Activated CD8-positive, alpha-beta T cell treated with anti-CD3 and anti-CD28 coated beads for 36 hours (primary cell): ENCODE results near the gene MNT. TPM values are rescaled to one million over a fixed set of nuclear protein-coding genes. Genes with fewer than 3 reads are reported as not detected.

Source experiments
- ATAC-seq: fragments of 200-7000 bp; cut with Tn5 transposase; one replicate; pipeline ENCODE4 v1.10.0; 2021; ENCODE audit warnings: mild to moderate bottlenecking, moderate library complexity
- CTCF ChIA-PET: fragments of 350-600 bp; sonication (Branson Sonifier 250); formaldehyde crosslinking; loops from one replicate; lab custom pipeline; 2021; ENCODE audit warnings: antibody characterized with exemption; lab: Charles Lee
- POLR2A ChIA-PET: fragments of 350-600 bp; sonication (Branson Sonifier 250); formaldehyde crosslinking; loops from one replicate; lab custom pipeline; 2021; ENCODE audit warnings: antibody characterized with exemption; lab: Charles Lee
- DNase-seq: peaks from one replicate; pipeline ENCODE4 v3.0.0-alpha.2; 2020
- H3K27ac Mint-ChIP-seq: one replicate; pipeline ENCODE4 v1.8.0; 2021; ENCODE audit warnings: mild to moderate bottlenecking, mixed read lengths
- H3K27me3 Mint-ChIP-seq: one replicate; pipeline ENCODE4 v1.8.0; 2021; ENCODE audit warnings: mixed read lengths
- H3K36me3 Mint-ChIP-seq: one replicate; pipeline ENCODE4 v1.8.0; 2021; ENCODE audit warnings: low read depth, mixed read lengths
- H3K4me1 Mint-ChIP-seq: one replicate; pipeline ENCODE4 v1.8.0; 2021; ENCODE audit warnings: low read depth, mixed read lengths
- H3K4me3 Mint-ChIP-seq: one replicate; pipeline ENCODE4 v1.8.0; 2021; ENCODE audit warnings: mild to moderate bottlenecking, moderate library complexity, mixed read lengths
- H3K9me3 Mint-ChIP-seq: one replicate; pipeline ENCODE4 v1.8.0; 2021; ENCODE audit warnings: mixed read lengths
- intact Hi-C: fragments of 100-400 bp; cut with micrococcal nuclease; formaldehyde crosslinking; loops from one replicate; pipeline ENCODE4 v1.10.0; 2022
- total RNA-seq, 2 experiments: library from RNA; stranded (reverse); gene quantifications; one replicate each; pipeline ENCODE4 v1.2.3, GENCODE V29; 2021
- TF ChIP-seq, protein P1 (sequence below): fragments of 200-600 bp; IDR thresholded peaks from one replicate; pipeline ENCODE4 v1.8.0; 2022; ENCODE audit warnings: antibody characterized with exemption, mild to moderate bottlenecking

Gene MNT
- total RNA-seq, 2 experiments from 2014 or later: 21.6 to 23.1 TPM

DNA sequence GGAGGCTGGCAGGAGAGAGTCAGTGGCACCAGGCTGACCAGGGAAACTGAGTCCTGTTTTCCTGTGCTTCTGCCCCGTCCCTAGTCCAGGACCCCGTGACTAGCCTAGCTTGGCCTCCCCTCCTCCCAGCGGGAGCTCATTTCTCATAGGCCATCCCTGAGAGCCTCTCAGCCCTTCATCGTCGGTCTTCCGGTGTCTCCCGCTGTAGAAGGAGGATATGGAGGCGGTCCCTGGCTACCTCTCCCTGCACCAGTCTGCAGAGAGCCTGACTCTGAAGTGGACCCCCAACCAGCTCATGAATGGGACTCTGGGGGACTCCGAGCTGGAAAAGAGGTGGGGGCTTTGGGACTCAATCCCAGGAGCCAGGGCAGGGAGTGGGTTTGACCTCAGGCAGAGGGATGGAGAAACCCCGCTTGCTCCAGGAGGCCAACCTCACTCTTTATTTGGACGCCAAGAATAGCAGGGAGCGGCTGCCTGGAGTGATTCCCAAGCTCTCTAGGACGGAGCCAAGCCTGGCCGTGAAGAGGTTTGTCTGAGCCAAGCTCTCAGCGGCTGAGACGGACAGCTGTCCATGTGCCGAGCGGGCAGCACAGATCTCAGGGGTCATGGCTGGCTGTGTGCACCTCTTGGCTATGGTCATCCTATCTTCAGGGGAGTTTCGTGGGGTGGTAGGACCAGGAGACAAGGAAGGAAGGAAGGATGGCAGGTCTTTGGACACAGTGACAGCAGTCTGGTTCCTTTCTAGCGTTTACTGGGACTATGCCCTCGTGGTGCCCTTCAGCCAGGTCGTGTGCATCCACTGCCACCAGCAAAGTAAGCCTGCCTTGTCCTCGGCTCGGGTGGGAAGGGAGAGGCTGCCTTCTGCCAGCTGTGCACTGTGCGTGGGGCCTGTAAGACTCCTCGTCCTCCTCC lies 36.8 kb downstream of the MNT start:
- H3K4me1 Mint-ChIP-seq: no peaks in the 10 kb centered on the region
- POLR2A ChIA-PET: interaction anchor here (0.7 to 1.3 kb wide), 4 partner anchors 28 to 172 kb away, joined by 3 to 4 read pairs (median 3); partner anchors contain the start of gene TSR1

DNA sequence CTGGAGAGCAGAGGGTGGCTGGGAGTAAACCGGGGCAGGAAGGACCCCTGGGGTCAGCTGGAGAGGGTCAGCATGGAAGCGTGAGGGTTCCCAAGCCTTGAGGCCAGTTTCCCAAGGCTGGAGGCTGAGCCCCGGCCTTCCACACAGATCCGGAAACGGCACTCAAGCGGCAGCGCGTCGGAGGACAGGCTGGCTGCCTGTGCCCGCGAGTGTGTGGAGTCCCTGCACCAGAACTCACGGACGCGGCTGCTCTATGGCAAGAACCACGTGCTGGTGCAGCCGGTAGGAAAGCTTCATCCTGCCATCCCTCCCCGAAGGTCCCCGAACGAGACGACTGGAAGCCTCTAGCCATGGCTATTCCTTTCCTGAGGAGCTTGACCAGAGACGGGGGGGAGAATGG lies 37.5 kb downstream of the MNT start:
- DNase-seq: no peak
- Mint-ChIP-seq H3K4me3 (no peak overlapping the region), H3K9me3 (no peaks in the 10 kb centered on the region), H3K27me3 (no peaks in the 10 kb centered on the region), H3K27ac (no peak overlapping the region), H3K4me1 (no peaks in the 10 kb centered on the region), H3K36me3 (peaks cover 4% of the 10 kb centered on the region)
- ATAC-seq: no peak
- ChIA-PET CTCF (interaction anchor here (1.3 kb wide), 1 partner anchor 53 kb away, joined by 4 read pairs; no protein-coding TSS in a partner anchor), POLR2A (interaction anchor here (1.0 to 1.3 kb wide), 2 partner anchors 27 to 71 kb away, joined by 3 to 4 read pairs; partner anchors contain the start of gene TSR1)
- TF ChIP-seq, protein P1, sequence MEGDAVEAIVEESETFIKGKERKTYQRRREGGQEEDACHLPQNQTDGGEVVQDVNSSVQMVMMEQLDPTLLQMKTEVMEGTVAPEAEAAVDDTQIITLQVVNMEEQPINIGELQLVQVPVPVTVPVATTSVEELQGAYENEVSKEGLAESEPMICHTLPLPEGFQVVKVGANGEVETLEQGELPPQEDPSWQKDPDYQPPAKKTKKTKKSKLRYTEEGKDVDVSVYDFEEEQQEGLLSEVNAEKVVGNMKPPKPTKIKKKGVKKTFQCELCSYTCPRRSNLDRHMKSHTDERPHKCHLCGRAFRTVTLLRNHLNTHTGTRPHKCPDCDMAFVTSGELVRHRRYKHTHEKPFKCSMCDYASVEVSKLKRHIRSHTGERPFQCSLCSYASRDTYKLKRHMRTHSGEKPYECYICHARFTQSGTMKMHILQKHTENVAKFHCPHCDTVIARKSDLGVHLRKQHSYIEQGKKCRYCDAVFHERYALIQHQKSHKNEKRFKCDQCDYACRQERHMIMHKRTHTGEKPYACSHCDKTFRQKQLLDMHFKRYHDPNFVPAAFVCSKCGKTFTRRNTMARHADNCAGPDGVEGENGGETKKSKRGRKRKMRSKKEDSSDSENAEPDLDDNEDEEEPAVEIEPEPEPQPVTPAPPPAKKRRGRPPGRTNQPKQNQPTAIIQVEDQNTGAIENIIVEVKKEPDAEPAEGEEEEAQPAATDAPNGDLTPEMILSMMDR: no peak
- intact Hi-C loops: no loop called here

More for the DNA sequence above, 36.8 kb downstream of the MNT start:
- peaks cover 4% of the 10 kb centered on the region for H3K36me3 Mint-ChIP-seq
- H3K4me3 Mint-ChIP-seq: no peak overlapping the region
- no peaks in the 10 kb centered on the region for H3K27me3 Mint-ChIP-seq
- ATAC-seq (no peak), DNase-seq (no peak)
- CTCF ChIA-PET: interaction anchor here (0.7 to 2.7 kb wide), 3 partner anchors 10 to 52 kb away, joined by 3 to 11 read pairs (median 4); no protein-coding TSS in a partner anchor
- H3K9me3 Mint-ChIP-seq: no peaks in the 10 kb centered on the region
- TF ChIP-seq, protein P1: no peak
- no peak overlapping the region for H3K27ac Mint-ChIP-seq
- intact Hi-C loops: no loop called here

DNA sequence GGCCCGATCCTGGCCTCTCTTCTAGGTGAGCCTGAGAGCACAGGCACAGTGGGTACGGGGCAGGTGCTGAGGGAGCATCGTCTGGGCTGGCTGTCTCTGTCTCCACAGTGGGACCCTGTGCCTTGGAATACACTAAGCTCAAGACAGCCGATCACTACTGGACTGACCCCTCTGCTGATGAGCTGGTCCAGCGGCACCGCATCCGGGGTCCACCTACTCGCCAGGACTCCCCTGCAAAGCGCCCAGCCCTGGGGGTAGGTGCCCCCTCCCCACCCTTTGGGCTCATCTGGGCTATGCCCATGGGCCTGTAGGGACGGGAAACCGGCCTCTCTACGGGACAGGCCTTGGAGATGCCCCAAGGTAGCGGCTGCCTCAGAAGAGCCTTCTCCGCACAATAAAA lies 38.0 kb downstream of the MNT start:
- no peaks in the 10 kb centered on the region for H3K27me3 Mint-ChIP-seq
- ChIA-PET CTCF (interaction anchor here (1.3 kb wide), 1 partner anchor 53 kb away, joined by 4 read pairs; no protein-coding TSS in a partner anchor), POLR2A (interaction anchor here (1.3 kb wide), 1 partner anchor 27 kb away, joined by 4 read pairs; the partner anchor contains the start of gene TSR1)
- TF ChIP-seq, protein P1: no peak
- H3K36me3 Mint-ChIP-seq: peaks cover 4% of the 10 kb centered on the region
- ATAC-seq: no peak
- intact Hi-C loops: no loop called here
- H3K4me1 Mint-ChIP-seq: no peaks in the 10 kb centered on the region
- no peak for DNase-seq
- no peaks in the 10 kb centered on the region for H3K9me3 Mint-ChIP-seq
- no peak overlapping the region for H3K27ac Mint-ChIP-seq
- no peak overlapping the region for H3K4me3 Mint-ChIP-seq

DNA sequence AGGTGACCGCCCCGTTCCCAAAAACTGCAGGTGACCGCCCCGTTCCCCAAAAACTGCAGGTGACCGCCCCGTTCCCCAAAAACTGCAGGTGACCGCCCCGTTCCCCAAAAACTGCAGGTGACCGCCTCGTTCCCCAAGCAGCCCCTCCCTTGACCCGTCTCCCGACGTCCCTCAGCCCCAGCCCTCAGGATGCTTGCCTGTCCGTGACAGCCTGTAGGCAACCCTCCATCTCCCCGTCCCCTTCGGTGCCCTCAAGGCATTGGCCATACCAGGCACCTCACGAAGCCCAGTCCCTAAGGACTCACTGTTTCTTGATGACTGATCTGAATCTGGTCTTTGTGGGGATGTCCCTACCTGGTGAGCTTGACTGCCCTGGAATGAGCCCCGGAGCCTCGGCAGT lies 38.4 kb downstream of the MNT start:
- no peak for DNase-seq
- Mint-ChIP-seq H3K27me3 (no peaks in the 10 kb centered on the region), H3K36me3 (peaks cover 6% of the 10 kb centered on the region), H3K27ac (no peak overlapping the region), H3K4me1 (no peaks in the 10 kb centered on the region), H3K9me3 (no peaks in the 10 kb centered on the region), H3K4me3 (no peak overlapping the region)
- ATAC-seq: no peak
- CTCF ChIA-PET: no interaction called here
- TF ChIP-seq, protein P1: no peak
- POLR2A ChIA-PET: interaction anchor here (1.3 kb wide), 1 partner anchor 26 kb away, joined by 4 read pairs; the partner anchor contains the start of gene TSR1
- intact Hi-C loops: no loop called here
